Right lobe of liver (tissue), 6 donors: ENCODE data around the gene BLTP3B. TPM values are rescaled to one million over a fixed set of nuclear protein-coding genes. Genes with fewer than 3 reads are reported as not detected.

Experiments used
- ATAC-seq, 4 donors: fragments of 200-7000 bp; cut with Tn5 transposase; one replicate each; pipeline ENCODE4 v1.9.1; 2020; ENCODE audit warnings: mild to moderate bottlenecking in 4 of 4, moderate library complexity in 4 of 4
- DNase-seq, 3 donors: peaks; one replicate each; pipeline ENCODE4 v3.0.0-alpha.2; 2020
- H3K27ac ChIP-seq, 3 donors: fragments of 200-600 bp; one replicate each; pipeline ENCODE4 v1.8.0; 2022
- H3K27me3 ChIP-seq, 2 donors: fragments of 200-600 bp; one replicate each; pipeline ENCODE4 v1.8.0; 2022
- H3K36me3 ChIP-seq, 4 donors: fragments of 200-600 bp; sonication (generic) in 1 of 4; one replicate each; pipeline versions ENCODE4 v1.5.1 to v1.8.0; 2017 to 2022; ENCODE audit warnings: control low read depth in 1 of 4
- H3K4me1 ChIP-seq, 4 donors: fragments of 200-600 bp; sonication (generic) in 1 of 4; one replicate each; pipeline versions ENCODE4 v1.5.1 to v1.8.0; 2017 to 2022; ENCODE audit warnings: control low read depth in 1 of 4
- H3K4me3 ChIP-seq, 3 donors: fragments of 200-600 bp; one replicate each; pipeline ENCODE4 v1.8.0; 2022
- H3K9me3 ChIP-seq, 4 donors: fragments of 200-600 bp; sonication (generic) in 1 of 4; one replicate each; pipeline versions ENCODE4 v1.5.1 to v1.8.0; 2017 to 2022; ENCODE audit warnings: control low read depth in 1 of 4
- CTCF ChIP-seq, 4 donors: fragments of 200-600 bp in 3 of 4; fragments of 450-650 bp in 1 of 4; IDR thresholded peaks; one replicate each; pipeline versions ENCODE4 v1.5.1 to v1.8.0; 2016 to 2022; ENCODE audit warnings: antibody characterized with exemption in 4 of 4, mild to moderate bottlenecking in 2 of 4
- POLR2A ChIP-seq: fragments of 450-650 bp; IDR thresholded peaks from one replicate; pipeline ENCODE4 v1.6.1; 2017; ENCODE audit warnings: antibody characterized with exemption, mild to moderate bottlenecking
- WGBS: methylation state at CpG from one replicate; pipeline ENCODE4 v1.1.6; 2018; ENCODE audit warnings: low coverage, low lambda C conversion rate; ENCODE audit not compliant: insufficient coverage; ENCODE audit errors: missing lambda C conversion rate; 5-methylcytosine and 5-hydroxymethylcytosine counted together
- intact Hi-C, 2 donors: fragments of 100-400 bp; cut with DNase I; formaldehyde crosslinking; loops; one replicate each; pipeline versions ENCODE4 v1.11.2 to v1.14.1; 2022
- total RNA-seq, 6 experiments: library from RNA; depleted of rRNA in 2 of 6; stranded (reverse); fragments of >200 nt in 2 of 6; fragmentation: NEBNext Ultra II Directional in 3 of 6; extraction: Animal tissue kit (Norgen Biotek cat#: 25700) in 3 of 6; gene quantifications; one replicate each; pipeline versions ENCODE4 v1.1.0 to v1.2.4, GENCODE V29; 2016 to 2023
- donor health status: DM: no; HTN: yes; CAD: no.
- donor health status: DM: no; HTN: no; CAD: no.
- donor health status: DM: no; HTN: no; CAD: no.
- donor health status: DM: no; HTN: yes; CAD: no.
- donor health status: DM: no; HTN: yes; CAD: no.

BLTP3B gene
- total RNA-seq, 6 experiments from 2014 or later, result 26.1 to 34.5 (median 29.8) TPM

DNA sequence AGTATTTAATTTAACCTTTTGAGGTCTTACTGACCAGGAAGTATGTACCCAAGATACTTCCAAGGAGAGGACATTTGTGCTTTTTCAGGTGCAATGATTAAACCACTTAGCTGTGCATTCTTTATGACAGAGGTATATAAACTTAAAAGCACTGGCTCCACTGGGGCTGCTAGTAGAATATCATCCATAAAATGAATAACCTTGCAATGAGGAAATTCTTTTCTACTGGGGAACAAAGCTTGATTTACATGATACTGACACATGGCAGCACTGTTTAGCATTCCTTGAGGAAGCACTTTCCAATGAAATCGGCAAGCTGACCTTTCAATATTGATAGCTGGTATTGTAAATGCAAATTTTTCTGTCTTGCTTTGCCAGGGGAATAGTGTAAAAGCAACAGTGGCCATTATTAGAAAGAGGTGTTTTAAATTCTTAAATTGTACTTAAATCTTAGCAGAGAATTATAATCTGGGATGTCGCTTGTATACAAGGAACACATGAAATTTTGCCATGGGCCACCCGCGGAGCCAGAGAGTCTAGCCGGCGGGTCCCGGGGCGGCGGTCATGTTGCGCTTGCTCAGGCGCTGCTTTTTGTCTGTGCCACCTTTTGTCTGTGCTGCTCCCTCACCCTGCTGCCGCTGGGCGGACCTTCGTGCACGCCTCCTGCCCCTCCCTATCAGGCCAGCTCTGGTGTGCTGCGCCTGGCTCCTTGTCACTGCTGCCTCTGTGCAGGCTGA, 20.9 kb upstream of the BLTP3B start:
- intact Hi-C loops, result no loop called here
- WGBS, result 42% methylated on average over 15 of the region's 16 CpGs
- H3K27me3 ChIP-seq, result no peaks in the 10 kb centered on the region
- H3K4me3 ChIP-seq, result peak overlapping the region in 1 of 3 donors; percentile 34
- H3K4me1 ChIP-seq, result peaks cover 0 to 6% (median 0%) of the 10 kb centered on the region in 4 donors
- no peak overlapping the region for H3K27ac ChIP-seq
- TF ChIP-seq CTCF (IDR thresholded peaks at IDR 0.05) (peak in 3 of 4 donors; percentile 6 to 27 (median 20)), POLR2A (no peak)
- ATAC-seq, result peak; percentile 99 to 100 (median 100)
- no peaks in the 10 kb centered on the region for H3K9me3 ChIP-seq
- peak; percentile 82 to 89 (median 86) for DNase-seq
- no peaks in the 10 kb centered on the region for H3K36me3 ChIP-seq

DNA sequence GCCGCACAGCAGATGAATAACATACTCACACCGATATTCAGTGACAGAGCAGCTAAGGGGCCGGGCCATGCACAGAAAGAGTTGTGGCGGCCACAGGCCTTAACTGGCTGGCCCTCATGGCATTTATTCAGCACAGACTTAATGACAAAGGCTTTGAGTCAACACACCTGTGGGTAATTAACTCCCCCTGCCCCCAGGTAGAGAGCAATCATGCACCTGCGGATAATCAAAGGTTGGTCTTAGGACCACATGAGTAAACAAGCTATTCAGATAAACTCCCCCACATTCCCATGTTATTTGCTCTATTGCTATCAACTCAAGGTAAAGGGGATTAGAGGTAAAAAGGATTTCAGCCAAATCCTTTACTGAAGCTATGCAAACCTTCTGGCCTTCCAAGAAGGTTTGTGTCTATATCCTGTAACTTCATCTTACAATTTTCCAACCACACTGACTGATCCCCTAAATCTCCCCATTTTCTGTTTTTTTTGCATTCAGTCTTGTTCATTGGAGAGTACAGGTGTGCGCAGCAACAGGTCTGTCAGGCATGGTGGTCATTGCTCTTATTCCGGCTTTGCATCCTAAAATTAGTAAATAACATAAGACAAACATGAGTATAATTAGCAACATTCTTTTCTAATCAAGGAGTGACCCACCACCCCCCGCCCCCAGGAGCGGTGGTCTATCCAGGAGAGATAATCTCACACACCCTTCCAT, 16.9 kb upstream of the BLTP3B start:
- ATAC-seq, result no peak
- H3K4me1 ChIP-seq, result peaks cover 0 to 6% (median 0%) of the 10 kb centered on the region in 4 donors
- DNase-seq, result no peak
- H3K4me3 ChIP-seq, result no peak overlapping the region
- no peaks in the 10 kb centered on the region for H3K36me3 ChIP-seq
- no peaks in the 10 kb centered on the region for H3K9me3 ChIP-seq
- WGBS, result 90% methylated on average over 3 of the region's 9 CpGs
- TF ChIP-seq POLR2A (no peak), CTCF (IDR thresholded peaks at IDR 0.05) (no peak)
- intact Hi-C loops, result no loop called here
- H3K27me3 ChIP-seq, result no peaks in the 10 kb centered on the region
- H3K27ac ChIP-seq, result no peak overlapping the region

GRCh38 chr12:100158535-100158934, 15.9 kb upstream of the BLTP3B start:
- no peak overlapping the region for H3K27ac ChIP-seq
- 92% methylated on average over 2 of the region's 4 CpGs for WGBS
- no peaks in the 10 kb centered on the region for H3K36me3 ChIP-seq
- no peaks in the 10 kb centered on the region for H3K27me3 ChIP-seq
- H3K4me1 ChIP-seq, result no peaks in the 10 kb centered on the region
- no peak overlapping the region for H3K4me3 ChIP-seq
- no peak for ATAC-seq
- TF ChIP-seq CTCF (IDR thresholded peaks at IDR 0.05), result no peak
- no peak for TF ChIP-seq POLR2A
- H3K9me3 ChIP-seq, result no peaks in the 10 kb centered on the region
- no peak for DNase-seq
- intact Hi-C loops, result no loop called here

DNA sequence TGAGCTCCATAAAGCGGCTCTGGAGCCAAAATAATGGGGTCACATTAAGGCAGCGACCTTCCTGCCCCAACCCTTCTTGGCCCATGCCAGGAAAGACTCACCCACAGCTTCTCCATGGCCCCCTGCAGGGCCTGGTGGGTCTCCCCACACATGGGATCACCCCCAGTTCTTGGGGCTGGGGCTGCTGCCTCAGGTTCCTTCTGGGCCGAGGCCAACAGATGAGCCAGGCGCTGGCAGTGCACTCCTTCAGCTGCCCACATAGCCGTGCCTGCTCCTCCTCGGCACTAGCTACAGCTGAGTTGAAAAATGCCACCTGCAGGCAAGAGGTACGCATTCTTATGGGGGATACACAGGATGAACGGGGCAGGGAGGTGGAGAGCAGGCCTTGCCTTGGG, 14.8 kb upstream of the BLTP3B start:
- H3K27ac ChIP-seq, result no peak overlapping the region
- H3K4me3 ChIP-seq, result no peak overlapping the region
- H3K27me3 ChIP-seq, result no peaks in the 10 kb centered on the region
- H3K9me3 ChIP-seq, result no peaks in the 10 kb centered on the region
- intact Hi-C loops, result no loop called here
- TF ChIP-seq POLR2A, result no peak
- TF ChIP-seq CTCF (IDR thresholded peaks at IDR 0.05), result no peak
- H3K36me3 ChIP-seq, result no peaks in the 10 kb centered on the region
- no peaks in the 10 kb centered on the region for H3K4me1 ChIP-seq
- WGBS, result 100% methylated on average over 6 of the region's 8 CpGs
- ATAC-seq, result no peak
- no peak for DNase-seq
